Activated naive CD4-positive, alpha-beta T cell (primary cell): ENCODE measurements around the gene NTF3.

ENCODE experiments used
- DNase-seq, 4 experiments: peaks; one replicate each; lab custom pipeline; 2025; lab: John Stamatoyannopoulos, UW

NTF3 gene

DNA sequence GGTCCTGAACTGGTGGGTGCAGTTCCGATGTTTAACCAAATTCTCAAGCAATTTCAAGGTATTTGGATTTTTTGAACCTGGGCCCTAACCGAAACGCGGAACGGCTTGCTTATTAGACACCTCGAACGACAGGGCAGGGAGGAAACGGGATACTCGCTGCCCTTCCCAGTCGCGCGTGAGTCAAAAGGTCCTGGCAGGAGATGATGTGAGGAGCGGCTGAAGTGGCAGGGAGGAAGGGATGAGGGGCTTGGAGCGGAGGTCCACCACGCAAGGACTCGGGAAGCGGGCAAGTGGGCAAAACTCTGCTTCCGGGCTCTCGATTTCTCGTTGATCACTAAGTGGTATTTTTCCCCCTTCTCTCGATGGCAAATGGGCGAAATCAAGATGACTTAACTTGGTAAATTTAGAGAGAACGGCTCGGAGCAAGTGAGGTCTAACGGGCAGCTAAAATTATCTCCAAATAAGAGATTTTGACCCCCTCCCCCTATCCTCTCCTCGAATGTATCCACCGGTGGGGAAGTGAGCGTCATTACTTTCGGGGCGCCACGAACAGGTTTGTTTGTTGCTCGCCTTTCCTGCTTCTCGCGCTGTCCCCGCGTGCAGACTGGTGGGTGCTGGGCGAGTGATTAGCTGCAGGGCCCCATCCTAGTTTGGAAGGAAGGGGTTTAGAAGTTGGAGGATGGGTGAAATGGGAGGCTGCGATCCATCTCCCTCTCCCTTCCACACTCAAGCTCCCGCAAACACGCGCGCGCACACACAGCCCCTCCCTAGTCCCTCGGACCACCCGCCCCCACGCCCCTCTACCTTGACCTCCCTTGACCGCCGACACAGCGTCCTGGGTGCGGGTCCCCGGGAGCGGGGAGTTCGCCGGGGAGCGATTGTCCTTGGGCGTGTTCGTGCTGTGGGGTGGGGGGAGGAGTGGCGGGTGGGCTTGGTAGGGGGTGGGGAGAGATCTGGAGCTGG, 986 bp upstream of the NTF3 start:
- no peak for DNase-seq

GRCh38 chr12:5433081-5433844, 1.4 kb downstream of the NTF3 start:
- DNase-seq, result no peak

DNA sequence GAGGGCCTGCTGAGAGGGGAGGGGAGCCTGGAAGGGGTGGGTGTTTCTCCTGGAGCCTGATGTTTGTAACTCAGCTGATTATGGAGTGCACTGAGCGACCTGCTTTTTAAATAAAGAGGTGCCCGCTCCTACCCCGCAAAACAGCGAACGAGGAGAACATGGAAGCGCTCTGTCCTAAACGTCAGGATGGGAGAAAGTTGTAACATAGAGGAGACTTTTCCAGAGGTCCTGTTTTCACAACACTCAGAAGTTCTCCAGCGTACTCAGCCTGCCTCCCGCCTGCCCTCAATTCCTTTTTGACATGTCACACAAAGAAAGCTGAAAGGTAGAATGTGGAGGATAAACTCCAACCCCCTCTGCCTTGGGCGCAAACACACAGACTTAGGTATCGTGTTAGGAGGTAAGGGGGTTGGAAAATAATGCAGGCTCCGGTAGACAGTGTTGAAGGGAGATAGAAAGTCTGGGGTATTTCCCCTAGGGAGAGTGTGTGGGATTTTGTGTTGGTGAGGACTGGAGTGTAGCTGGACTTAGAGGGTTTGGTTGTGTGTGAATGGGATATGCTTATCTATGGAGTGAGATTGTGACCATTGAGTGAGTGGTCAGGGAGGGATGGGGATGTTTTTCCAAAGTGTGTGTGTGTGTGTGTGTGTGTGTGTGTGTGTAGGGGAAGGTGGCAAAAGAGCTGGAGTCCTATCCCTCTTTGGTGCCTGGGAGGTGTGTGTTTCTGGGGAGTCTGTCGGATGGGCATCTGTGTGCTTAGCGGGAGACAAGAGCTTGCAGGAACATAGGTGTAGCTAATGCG, 2.1 kb downstream of the NTF3 start:
- no peak for DNase-seq

- no peak for DNase-seq
Observed at GRCh38 chr12:5434647-5435560, 3.0 kb downstream of the NTF3 start.

DNA sequence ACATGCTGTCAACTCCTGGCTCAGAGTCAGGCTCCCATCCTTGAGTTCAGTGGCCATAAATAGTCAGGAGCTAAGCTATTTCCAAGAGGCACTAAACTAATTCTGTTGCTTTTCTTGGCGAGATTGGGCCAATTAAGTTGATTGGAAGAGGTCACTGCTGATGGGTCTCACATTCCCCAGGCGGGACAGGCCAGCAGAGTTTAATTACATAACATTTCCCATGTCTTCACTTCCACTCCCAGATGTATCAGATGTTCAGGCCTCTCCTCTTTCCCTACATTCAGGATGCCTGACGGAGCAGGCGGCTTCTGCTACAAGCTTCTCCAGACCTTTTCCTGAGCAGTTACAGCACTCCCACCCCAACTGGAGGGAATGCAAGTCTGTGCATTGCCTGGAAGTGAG, 5.3 kb downstream of the NTF3 start:
- no peak for DNase-seq

GRCh38 chr12:5437589-5437988, 5.7 kb downstream of the NTF3 start:
- DNase-seq, result no peak

DNA sequence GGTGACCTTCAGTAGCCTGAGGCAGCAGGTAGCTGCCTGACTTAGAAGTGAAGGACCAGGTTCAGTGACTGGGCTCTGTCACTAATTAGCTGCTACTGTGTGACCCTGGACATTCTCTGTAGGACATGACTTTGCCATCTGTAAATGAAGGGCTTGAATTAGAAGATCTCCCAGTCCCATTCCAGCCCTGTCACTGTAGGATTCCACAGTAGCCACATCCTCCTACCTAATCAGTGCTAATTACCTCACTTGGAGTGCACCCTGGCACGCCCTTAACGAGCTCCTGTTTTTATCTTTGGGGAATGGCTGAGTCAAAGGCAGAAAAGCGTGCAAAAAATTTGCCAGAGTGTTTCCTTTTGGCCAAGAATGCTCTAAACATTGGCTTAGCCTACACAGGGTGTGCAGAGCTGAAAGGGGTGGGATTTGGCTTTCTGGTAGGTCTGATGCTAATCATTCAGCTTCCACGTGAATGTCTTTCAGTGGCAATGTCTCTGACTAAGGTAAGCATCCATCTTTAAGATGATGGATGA, 6.8 kb downstream of the NTF3 start:
- DNase-seq, result no peak

- DNase-seq, result no peak
Observed at GRCh38 chr12:5439371-5439771, 7.5 kb downstream of the NTF3 start.

DNA sequence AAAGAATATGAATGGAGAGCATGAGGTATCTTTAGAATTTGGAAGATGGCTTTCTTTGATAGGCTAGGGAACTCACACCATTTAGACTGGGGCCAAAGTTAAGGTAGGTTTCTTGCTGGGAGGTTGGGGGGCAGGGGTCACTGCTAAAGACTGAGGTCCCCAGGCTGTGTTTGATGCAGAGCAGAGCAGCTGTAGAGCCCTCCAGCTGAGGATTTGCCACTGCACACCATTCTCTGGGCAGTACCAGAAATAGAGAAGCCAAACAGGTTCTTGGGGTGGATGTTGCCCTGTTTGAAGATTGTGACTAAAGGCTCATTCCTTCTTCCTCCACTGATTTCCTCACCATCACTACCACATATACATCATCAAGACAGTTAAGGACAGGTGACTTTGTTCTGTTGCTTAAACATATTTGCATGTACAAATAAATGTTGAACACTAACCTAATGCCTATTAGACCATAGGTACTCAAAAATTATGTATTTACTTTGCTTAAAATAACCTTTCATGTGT, 7.9 kb downstream of the NTF3 start:
- no peak for DNase-seq

DNA sequence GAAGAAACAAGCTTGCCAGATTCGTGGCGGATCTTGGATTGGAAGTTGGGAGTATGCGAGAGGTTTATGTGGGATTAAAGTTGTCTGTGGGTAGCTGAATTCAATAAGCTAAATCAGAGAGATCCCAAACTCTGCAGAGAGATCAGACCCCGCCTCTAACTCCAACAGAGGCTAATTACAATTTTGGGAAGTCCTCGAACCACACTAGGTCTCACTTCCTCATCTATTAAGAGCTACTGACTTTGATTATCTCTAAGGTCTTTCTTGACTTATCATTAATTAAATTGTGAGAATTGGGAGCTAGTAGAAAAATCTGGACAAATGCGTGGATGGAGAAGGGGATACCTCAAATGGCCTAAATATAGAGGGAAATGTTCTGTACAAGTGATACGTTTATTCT, 9.1 kb downstream of the NTF3 start:
- no peak for DNase-seq

DNA sequence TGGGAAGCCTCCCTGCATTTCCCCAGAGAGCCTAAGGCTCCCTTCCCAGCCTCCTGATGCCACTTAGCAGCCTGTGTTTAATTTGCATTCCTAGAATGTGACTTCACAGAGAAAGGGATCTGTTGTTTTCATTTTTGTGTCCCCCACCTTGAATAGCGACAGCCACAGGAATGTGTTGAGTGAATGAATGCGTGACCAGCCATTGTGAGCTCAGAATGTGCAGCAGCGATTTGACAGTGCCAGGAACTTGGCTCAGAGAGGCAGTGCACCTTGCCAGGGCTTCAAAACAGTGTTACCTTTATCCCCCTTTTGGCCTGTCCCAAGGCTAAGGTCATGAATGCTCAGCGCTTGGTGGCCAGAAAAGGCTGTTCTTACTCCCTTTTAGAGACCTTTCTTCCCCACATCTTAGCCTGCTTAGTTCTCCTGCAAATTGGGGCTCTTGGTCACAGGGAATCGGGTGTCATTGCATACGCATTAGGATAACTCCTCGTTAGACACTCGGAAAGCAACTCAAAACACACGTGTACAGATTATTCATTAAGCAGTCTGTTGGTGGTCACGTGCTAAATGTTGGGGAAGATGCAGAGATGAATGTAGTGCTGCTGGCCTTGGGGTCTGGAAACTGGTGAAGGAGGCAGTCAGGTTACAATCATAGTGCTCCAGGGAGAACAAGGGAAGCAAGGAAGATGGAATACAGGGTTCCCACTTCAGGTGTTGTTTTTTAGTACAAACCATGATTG, 9.8 kb downstream of the NTF3 start:
- DNase-seq, result no peak

GRCh38 chr12:5442251-5443006, 10.5 kb downstream of the NTF3 start:
- no peak for DNase-seq

DNA sequence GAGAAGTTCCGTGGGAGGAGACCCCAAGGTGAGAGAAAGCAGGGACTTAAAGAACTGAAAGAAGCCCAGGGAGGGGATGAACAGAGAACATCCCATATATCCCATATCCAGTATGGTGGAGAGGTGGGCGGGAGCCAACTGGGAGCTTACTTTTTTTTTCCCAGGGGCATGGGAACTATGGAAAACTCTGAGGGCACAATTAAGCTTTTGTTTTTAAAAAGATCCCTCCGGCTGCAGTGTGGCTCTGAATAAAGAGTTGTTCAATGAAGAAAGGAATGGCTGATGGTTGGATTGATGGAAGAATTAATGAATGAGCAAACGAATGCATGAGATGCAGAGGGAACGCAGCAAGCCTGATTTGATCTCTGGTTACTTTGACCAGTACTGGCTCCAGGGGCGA, 12.6 kb downstream of the NTF3 start:
- no peak for DNase-seq

DNA sequence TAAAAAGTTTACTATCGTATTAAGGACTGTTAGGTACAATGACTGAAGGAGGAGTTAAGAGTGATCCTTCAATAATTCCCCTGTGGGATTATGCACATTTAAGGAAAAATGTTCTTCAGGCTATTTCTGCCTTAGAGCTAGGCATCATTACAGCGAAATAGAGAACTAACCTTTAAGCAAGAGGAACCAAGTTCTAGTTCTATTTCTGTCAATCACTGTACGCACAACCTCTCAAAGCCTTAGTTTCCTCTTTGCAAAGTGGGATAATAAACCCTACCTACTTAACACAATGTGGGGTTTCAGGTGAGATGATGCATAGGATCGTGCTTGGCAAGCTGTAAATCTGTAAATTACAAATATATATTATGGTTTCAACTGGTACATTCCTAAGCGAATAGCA, 15.4 kb downstream of the NTF3 start:
- DNase-seq, result no peak

GRCh38 chr12:5451251-5451650, 19.3 kb downstream of the NTF3 start:
- DNase-seq, result no peak

GRCh38 chr12:5452569-5452968, 20.7 kb downstream of the NTF3 start:
- no peak for DNase-seq

DNA sequence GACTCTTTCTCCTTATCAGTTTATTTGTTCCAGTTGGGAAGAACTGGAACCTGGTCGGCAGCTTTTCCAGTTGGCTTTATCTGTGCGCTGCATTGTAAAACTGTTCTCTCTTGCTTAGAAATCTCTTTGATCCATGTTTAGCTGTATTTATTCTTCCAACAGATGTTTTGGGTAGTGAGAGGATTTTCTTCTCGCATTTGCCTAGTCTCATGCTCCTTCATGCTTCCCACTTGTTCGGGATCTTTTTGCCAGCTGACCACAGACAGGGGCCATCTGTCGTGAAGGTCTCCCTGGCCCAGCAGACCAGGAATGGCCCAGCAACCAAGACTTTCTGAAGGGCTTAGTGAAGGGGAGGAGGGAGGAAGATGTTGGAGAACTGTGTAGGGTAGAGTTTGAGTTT, 21.6 kb downstream of the NTF3 start:
- no peak for DNase-seq

DNA sequence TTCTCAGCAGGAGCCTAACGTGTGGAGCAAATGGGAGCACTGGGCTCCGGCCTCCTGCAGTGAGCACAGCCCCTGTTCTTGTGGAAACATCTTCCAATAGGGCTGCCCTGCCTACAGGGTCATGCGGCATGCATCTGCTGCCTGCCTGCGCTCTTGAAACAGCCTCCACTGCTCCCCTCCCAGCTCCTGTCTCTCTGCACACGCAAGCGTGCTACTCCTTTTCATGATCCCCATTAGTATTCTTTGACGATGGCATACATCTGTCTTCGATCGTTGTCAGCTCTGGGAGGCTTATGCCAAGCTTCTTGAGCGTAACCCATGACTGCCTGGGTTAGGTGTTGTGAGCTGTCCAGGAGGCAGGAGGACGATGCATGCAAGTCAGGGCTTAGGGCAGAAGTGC, 23.1 kb downstream of the NTF3 start:
- no peak for DNase-seq

GRCh38 chr12:5456030-5456429, 24.1 kb downstream of the NTF3 start:
- DNase-seq, result no peak
